Aorta (tissue), 5 donors: ENCODE measurements around the gene CRKL. TPM values are rescaled to one million over a fixed set of nuclear protein-coding genes. Genes with fewer than 3 reads are reported as not detected.

ENCODE experiments used
- ATAC-seq: fragments of 200-7000 bp; cut with Tn5 transposase; one replicate; pipeline ENCODE4 v1.9.1; 2022; ENCODE audit warnings: moderate library complexity; ENCODE audit not compliant: low FRiP score
- DNase-seq, 2 donors: peaks; one replicate each; pipeline ENCODE4 v3.0.0-alpha.2; 2020
- H3K27ac ChIP-seq, 2 donors: one replicate each; pipeline ENCODE4 v1.5.1; 2013; ENCODE audit warnings: low read length in 2 of 2, mild to moderate bottlenecking in 2 of 2, moderate library complexity in 2 of 2, control low read depth in 1 of 2, inconsistent platforms in 1 of 2, low read depth in 1 of 2
- H3K27me3 ChIP-seq, 2 donors: one replicate each; pipeline ENCODE4 v1.6.1; 2013; ENCODE audit warnings: control low read depth in 1 of 2, low read length in 1 of 2, mild to moderate bottlenecking in 1 of 2, moderate library complexity in 1 of 2; ENCODE audit not compliant: insufficient read depth in 2 of 2, control insufficient read depth in 1 of 2
- H3K36me3 ChIP-seq, 2 donors: one replicate each; pipeline ENCODE4 v1.6.1; 2013; ENCODE audit warnings: control low read depth in 1 of 2, low read length in 1 of 2, mild to moderate bottlenecking in 1 of 2; ENCODE audit not compliant: insufficient read depth in 2 of 2, control insufficient read depth in 1 of 2
- H3K4me1 ChIP-seq, 2 donors: one replicate each; pipeline ENCODE4 v1.6.1; 2013; ENCODE audit warnings: low read length in 2 of 2, control low read depth in 1 of 2, mild to moderate bottlenecking in 1 of 2, moderate library complexity in 1 of 2; ENCODE audit not compliant: insufficient read depth in 2 of 2, control insufficient read depth in 1 of 2
- H3K4me3 ChIP-seq, 2 donors: one replicate each; pipeline ENCODE4 v1.5.1; 2013; ENCODE audit warnings: low read length in 2 of 2, control low read depth in 1 of 2, mild to moderate bottlenecking in 1 of 2
- H3K9me3 ChIP-seq: one replicate; pipeline ENCODE4 v1.6.1; 2013; ENCODE audit warnings: mild to moderate bottlenecking, low read length; ENCODE audit not compliant: control insufficient read depth
- WGBS, 2 donors: extraction: QIAGEN DNeasy Blood & Tissue Kit; methylation state at CpG; one replicate each; pipeline ENCODE4 v1.1.7; 2013; 5-methylcytosine and 5-hydroxymethylcytosine counted together
- intact Hi-C, 2 donors: fragments of 100-400 bp; cut with DNase I; formaldehyde crosslinking; loops; one replicate each; pipeline versions ENCODE4 v1.14.2 to v1.15.0; 2022
- polyA plus RNA-seq, 2 donors: library from polyadenylated mRNA; stranded (reverse); fragments of 200-250 nt; gene quantifications; one replicate each; pipeline ENCODE4 v1.2.3, GENCODE V29; 2013
- total RNA-seq, 2 donors: library from RNA; stranded (reverse); fragmentation: NEBNext Ultra II Directional; extraction: Animal tissue kit (Norgen Biotek cat#: 25700); gene quantifications; one replicate each; pipeline ENCODE4 v1.2.1, GENCODE V29; 2021
- donor health status: healthy with polysubstance abuse.
- donor health status: Bipolar disorder and iron deficiency.
- donor health status: DM: no; HTN: no; CAD: no.
- donor health status: DM: no; HTN: no; CAD: no.
- donor health status: DM: yes; HTN: yes; CAD: no.

Gene CRKL
- total and polyA plus RNA-seq, 4 donors: 9.5 to 45.9 (median 25.3) TPM

DNA sequence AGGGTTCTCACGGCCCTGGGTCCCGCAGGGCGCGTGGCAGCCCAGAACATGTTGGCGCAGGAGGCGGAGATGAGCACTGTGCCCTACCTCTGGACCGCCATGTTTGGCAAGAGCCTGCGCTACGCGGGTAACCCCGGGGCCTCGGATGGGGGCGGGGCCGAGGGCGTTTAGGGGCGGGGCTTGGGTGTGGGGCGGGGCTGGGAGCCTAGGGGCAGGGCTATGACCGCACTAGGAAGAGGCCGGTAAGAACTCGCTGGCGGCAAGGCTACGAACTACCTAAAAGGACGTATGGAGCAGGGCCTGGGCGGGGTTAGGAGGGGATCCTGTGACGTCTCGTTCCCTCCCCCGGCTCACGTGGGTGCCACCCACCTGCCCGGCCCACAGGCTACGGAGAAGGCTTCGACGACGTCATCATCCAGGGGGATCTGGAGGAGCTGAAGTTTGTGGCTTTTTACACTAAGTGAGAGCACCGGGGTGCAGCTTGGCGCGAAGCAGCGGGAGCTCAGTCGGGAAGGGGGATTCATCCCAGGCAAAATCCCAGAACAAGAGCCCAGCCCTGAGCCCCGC lies 62.1 kb downstream of the CRKL start:
- DNase-seq: peak; percentile 76 to 86
- no peak for ATAC-seq
- no peaks in the 10 kb centered on the region for H3K36me3 ChIP-seq
- H3K27me3 ChIP-seq: no peaks in the 10 kb centered on the region
- intact Hi-C loops: no loop called here
- peaks cover 3% of the 10 kb centered on the region for H3K9me3 ChIP-seq
- H3K4me1 ChIP-seq: no peaks in the 10 kb centered on the region
- no peak overlapping the region for H3K4me3 ChIP-seq
- WGBS, 2 donors: 5 to 8% methylated on average over 33 to 39 of the region's 39 CpGs
- H3K27ac ChIP-seq: no peak overlapping the region

DNA sequence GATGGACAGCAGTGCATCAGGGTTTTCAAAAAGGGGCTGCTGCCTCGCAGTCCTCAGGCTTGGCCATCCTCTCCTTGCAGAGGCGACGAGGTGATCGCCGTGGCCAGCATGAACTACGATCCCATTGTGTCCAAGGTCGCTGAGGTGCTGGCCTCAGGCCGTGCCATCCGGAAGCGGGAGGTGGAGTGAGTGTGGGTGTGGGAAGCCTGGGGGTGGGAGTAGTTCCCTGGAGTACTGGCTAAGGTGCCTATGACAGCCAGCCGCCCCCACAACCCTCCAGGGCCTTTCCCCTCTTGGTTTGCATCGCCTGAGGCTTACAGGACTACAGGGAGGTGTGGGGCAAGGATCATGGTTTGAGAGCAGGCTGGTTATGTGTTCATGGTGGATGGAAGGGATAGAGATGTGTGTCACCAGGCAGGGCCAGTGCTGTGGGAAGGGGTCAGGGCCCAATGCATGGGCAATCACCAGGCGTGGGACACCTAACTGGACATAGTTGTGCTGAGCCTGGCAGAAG lies 62.8 kb downstream of the CRKL start:
- H3K27ac ChIP-seq: no peak overlapping the region

DNA sequence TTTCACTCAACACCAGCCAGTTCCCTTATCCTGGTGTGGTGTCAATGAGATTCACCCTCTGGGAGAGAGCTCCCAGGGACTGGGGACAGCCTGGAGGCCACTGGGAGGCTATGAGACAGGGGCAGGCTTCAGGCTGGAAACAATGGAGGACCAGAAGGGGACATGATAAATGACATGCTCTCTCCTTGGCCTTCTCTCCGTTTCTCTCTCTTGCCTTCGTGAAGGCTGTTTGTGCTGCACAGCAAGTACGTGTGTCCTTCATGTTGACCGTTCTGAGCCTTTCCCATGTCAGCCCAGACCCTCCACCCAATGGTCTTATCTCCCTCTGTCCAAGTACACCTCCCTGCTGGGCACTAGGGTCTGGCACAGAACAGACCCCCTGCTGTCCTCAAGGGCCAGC lies 63.3 kb downstream of the CRKL start:
- H3K36me3 ChIP-seq: no peaks in the 10 kb centered on the region
- intact Hi-C loops: loop anchor here in 1 of 2 donors (5.0 kb wide), 1 partner anchor 93 kb away; no protein-coding TSS in a partner anchor
- 77 to 81% methylated on average over 4 of the region's 4 CpGs for WGBS, 2 donors
- no peak overlapping the region for H3K4me3 ChIP-seq
- H3K9me3 ChIP-seq: peaks cover 3% of the 10 kb centered on the region
- DNase-seq: no peak
- no peak overlapping the region for H3K27ac ChIP-seq
- ATAC-seq: no peak
- no peaks in the 10 kb centered on the region for H3K4me1 ChIP-seq
- H3K27me3 ChIP-seq: no peaks in the 10 kb centered on the region

More for the DNA sequence above, 62.8 kb downstream of the CRKL start:
- DNase-seq (peak in 1 of 2 donors; percentile 76), ATAC-seq (no peak)
- 36 to 37% methylated on average over 13 of the region's 13 CpGs for WGBS, 2 donors
- H3K9me3 ChIP-seq: peaks cover 3% of the 10 kb centered on the region
- no peaks in the 10 kb centered on the region for H3K27me3 ChIP-seq
- no peaks in the 10 kb centered on the region for H3K36me3 ChIP-seq
- intact Hi-C loops: loop anchor here in 1 of 2 donors (5.0 kb wide), 1 partner anchor 93 kb away; no protein-coding TSS in a partner anchor
- no peaks in the 10 kb centered on the region for H3K4me1 ChIP-seq
- H3K4me3 ChIP-seq: no peak overlapping the region

DNA sequence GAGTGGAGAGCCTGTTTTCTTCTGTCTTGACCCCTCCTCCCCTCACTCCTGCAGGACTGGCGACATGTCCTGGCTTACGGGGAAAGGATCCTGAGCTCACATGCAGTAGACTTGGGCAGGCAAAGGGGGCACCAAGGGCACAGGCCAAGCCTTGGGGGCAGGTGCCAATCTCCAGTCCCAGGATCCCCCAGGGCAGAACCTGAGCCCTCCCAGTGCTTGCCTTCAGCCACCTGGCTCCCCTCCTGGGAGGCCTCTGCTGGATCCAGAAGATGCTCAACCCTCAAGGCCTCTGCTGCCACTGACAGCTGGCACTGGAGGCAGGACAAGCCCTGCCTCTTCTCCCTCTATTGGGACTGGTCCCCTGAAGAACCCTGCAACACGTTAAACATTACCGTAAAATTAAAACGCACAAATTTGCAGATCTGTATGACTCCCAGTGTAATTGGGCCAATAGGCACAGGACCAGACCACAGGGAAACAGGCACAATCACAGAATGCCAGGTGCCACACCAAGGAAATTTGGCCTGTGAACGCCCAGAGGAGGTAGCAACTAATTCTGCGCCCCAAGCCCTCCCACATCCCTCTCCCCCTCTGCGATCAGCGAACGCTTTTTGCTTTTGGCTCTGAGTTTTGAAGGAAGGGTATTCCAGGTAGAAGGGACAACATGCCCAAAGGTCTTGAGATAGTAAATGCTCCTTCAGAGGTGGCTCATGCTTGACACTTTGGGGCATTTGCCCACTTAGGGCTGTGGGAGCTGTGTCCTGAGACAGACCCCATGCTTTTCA lies 63.9 kb downstream of the CRKL start:
- peak overlapping the region; percentile 15 to 78 for H3K27ac ChIP-seq
- ATAC-seq: no peak
- WGBS, 2 donors: 62 to 63% methylated on average over 10 of the region's 10 CpGs
- intact Hi-C loops: loop anchor here in 1 of 2 donors (5.0 kb wide), 1 partner anchor 94 kb away; no protein-coding TSS in a partner anchor
- H3K27me3 ChIP-seq: no peaks in the 10 kb centered on the region
- DNase-seq: peak in 1 of 2 donors; percentile 48
- H3K9me3 ChIP-seq: peaks cover 3% of the 10 kb centered on the region
- H3K4me3 ChIP-seq: peak overlapping the region; percentile 68 to 83
- H3K4me1 ChIP-seq: no peaks in the 10 kb centered on the region
- no peaks in the 10 kb centered on the region for H3K36me3 ChIP-seq

DNA sequence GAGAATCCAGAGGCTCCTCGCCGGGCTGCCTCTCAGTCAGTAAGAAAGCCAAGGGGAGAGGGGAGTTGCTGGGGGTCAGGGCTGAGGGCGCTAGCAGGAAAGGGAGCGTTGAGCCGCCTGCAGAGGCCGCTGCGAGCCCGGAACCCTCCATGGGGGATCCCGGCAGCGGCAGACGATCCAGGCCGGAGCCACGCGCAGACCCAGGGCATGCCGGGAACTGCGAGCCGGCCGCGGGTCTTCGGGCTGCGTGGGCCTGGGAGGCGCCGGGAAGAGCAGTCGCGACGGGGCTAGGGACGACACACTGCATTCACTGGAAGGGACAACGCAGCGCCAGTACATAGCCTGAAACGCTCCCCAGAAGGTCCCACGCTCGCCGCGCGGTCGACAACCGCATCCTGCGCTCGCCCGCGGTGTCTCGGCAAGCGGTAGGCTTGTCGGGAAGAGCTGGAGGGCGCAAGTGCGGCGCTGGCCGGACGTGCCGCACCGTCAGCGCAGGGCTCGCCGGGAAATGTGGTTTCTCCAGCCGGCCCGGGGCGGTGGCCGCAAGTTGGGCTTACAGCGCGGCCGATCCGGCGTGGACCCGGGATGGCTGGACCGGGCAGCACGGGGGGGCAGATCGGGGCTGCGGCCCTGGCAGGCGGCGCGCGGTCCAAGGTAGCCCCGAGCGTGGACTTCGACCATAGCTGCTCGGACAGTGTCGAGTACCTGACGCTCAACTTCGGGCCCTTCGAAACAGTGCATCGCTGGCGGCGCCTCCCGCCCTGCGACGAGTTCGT lies 64.8 kb downstream of the CRKL start, which contains the start of gene LZTR1:
TSS of gene LZTR1 (plus strand) at position 511 of the 776 bp plus-strand sequence. CDS start at position 586, 75 bp downstream.
- Histone ChIP-seq H3K9me3 (peaks cover 3% of the 10 kb centered on the region), H3K36me3 (no peaks in the 10 kb centered on the region), H3K4me3 (peak within 1 kb of the TSS; percentile 68 to 83), H3K27ac (peak within 1 kb of the TSS; percentile 15 to 78), H3K27me3 (no peaks in the 10 kb centered on the region), H3K4me1 (no peaks in the 10 kb centered on the region)
- peak; percentile 91 to 95 for DNase-seq
- intact Hi-C loops: loop anchor here (1.0 to 5.0 kb wide), 2 partner anchors 19 to 95 kb away; no protein-coding TSS in a partner anchor
- WGBS, 2 donors: 0 to 1% methylated on average over 78 to 87 of the region's 87 CpGs
- peak; percentile 95 for ATAC-seq

DNA sequence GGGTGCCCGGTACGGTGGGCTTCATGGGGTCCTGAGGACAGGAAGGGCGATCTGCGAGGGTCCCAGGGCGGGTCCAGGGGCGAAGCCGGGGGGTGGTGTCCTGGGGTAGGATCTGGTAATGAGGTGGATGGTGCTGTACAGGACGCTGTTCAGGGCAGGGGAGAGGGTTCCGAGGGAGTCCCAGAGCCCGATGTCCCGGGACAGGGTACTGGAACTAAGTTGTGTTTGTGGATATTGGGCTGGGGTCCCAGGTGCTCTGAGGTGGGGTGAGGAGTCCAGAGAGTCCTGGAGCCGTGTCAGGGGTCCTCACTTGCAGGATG lies 65.3 kb downstream of the CRKL start:
- intact Hi-C loops: loop anchor here (1.0 to 5.0 kb wide), 2 partner anchors 19 to 95 kb away; no protein-coding TSS in a partner anchor

DNA sequence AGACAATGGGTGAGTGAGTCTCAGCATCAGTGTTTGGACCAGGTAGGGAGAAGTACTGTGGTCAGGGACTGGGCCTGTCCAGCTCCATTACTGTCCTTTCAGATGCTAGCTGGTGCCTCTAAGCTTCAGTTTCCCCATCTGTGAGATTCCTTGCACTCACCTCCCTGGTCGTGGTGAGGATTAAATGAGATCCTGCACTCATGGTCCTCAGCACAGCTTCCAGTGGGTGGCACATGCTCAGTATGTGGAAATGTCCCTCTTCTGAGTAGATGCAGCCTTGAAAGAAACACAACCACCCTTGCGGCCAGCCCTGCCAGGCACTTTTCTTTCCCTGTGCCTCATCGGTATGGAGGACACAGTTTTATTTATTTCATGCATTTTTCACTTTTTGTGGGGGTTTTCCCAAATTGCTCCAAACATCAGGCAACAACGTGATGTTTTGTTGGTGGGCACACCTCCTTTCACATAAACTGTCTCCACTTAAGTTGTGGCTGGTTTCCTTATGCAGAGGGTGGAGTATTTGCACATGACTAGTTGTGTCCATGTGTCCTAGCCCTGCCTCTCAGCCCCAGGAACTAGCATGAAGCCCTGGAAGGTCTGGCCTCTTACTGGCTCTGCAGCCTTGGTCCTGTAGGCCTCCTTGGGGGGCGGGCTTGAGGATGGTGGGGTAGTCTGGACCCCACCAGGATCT lies 66.0 kb downstream of the CRKL start:
- H3K27ac ChIP-seq: no peak overlapping the region
- H3K4me3 ChIP-seq: peak overlapping the region; percentile 68 to 83
- no peaks in the 10 kb centered on the region for H3K4me1 ChIP-seq
- DNase-seq (no peak), ATAC-seq (no peak)
- H3K36me3 ChIP-seq: peaks cover 0 to 1% of the 10 kb centered on the region in 2 donors
- peaks cover 3% of the 10 kb centered on the region for H3K9me3 ChIP-seq
- intact Hi-C loops: loop anchor here in 1 of 2 donors (5.0 kb wide), 1 partner anchor 96 kb away; no protein-coding TSS in a partner anchor
- H3K27me3 ChIP-seq: no peaks in the 10 kb centered on the region
- 70 to 76% methylated on average over 5 of the region's 5 CpGs for WGBS, 2 donors

More for the DNA sequence above, 65.3 kb downstream of the CRKL start:
- H3K36me3 ChIP-seq: peaks cover 0 to 1% of the 10 kb centered on the region in 2 donors
- ATAC-seq (no peak), DNase-seq (no peak)
- H3K27ac ChIP-seq: no peak overlapping the region
- no peaks in the 10 kb centered on the region for H3K27me3 ChIP-seq
- H3K4me1 ChIP-seq: no peaks in the 10 kb centered on the region
- peaks cover 3% of the 10 kb centered on the region for H3K9me3 ChIP-seq
- peak overlapping the region; percentile 68 to 83 for H3K4me3 ChIP-seq
- WGBS, 2 donors: 0 to 1% methylated on average over 12 of the region's 12 CpGs

DNA sequence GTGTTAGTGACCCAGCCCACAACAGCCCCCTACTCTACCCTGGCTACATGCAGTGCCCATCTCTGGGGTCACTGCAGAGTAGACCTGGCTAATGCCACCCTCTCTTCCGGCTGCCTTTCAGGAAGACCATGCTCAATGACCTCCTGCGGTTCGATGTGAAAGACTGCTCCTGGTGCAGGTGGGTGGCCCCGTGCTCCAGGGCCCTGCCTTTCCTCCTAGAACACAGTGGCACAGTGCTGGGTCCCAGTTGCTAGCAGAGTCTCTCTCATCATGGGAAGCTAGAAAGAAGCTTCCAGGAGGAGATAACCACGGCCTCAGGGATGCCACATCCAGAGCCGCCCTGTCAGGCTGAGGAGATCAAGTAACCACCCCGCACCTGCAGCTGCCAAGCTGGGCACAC lies 68.5 kb downstream of the CRKL start:
- intact Hi-C loops: no loop called here
- H3K4me3 ChIP-seq: no peak overlapping the region
- ATAC-seq (no peak), DNase-seq (no peak)
- H3K9me3 ChIP-seq: no peaks in the 10 kb centered on the region
- H3K27ac ChIP-seq: no peak overlapping the region
- no peaks in the 10 kb centered on the region for H3K4me1 ChIP-seq
- no peaks in the 10 kb centered on the region for H3K27me3 ChIP-seq
- peaks cover 0 to 1% of the 10 kb centered on the region in 2 donors for H3K36me3 ChIP-seq
- WGBS, 2 donors: 92 to 93% methylated on average over 7 of the region's 7 CpGs
